ENCODE measurements around the gene PRM1. TPM values are rescaled to one million over a fixed set of nuclear protein-coding genes. Genes with fewer than 3 reads are reported as not detected.

PRM1 gene
- total and polyA plus RNA-seq, 2 of the 13 experiments (the other 11 are each of a cell fraction or from before 2014, with no cell fraction given) = not detected

DNA sequence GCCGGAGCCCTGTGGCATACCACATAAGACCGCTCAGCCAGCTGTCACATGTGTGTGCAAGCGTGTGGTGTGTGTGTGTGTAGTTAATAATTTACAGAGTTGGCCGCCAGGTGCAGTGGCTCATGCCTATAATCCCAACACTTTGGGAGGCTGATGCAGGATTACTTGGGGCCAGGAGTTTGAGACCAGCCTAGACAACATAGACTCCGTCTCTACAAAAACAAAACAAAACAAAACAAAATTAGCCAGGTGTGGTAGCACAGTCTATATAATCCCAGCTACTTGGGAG, 45.5 kb downstream of the PRM1 start (continued):
- TF ChIP-seq CBFB (CRISPR knock-in tag; IDR thresholded peaks at IDR 0.05) = no peak
- TF ChIP-seq PITX1 (CRISPR knock-in tag; IDR thresholded peaks at IDR 0.05) = 0 out of 2 replicates have a peak, but pooled peaks have one; percentile 30
- TF ChIP-seq ZNF235 (CRISPR knock-in tag; IDR thresholded peaks at IDR 0.05; ENCODE audit: borderline replicate concordance) = no peak
- peak; percentile 40; the same call in 1 of the 2 replicates for TF ChIP-seq FOSL2 (CRISPR knock-in tag; IDR thresholded peaks at IDR 0.05)
- no peak for TF ChIP-seq ZFP36 (IDR thresholded peaks at IDR 0.05; ENCODE audit: borderline replicate concordance, low read depth, low read length, partially characterized antibody)
- TF ChIP-seq ARNT2 (CRISPR knock-in tag; IDR thresholded peaks at IDR 0.05; ENCODE audit: low read depth) = no peak
- no peak for TF ChIP-seq PPARG (CRISPR knock-in tag; conservative IDR thresholded peaks at IDR 0.05)
- no peak for TF ChIP-seq ZFP62 (CRISPR knock-in tag; IDR thresholded peaks at IDR 0.05)
- no peak for TF ChIP-seq ZNF101 (CRISPR knock-in tag; IDR thresholded peaks at IDR 0.05; ENCODE audit: borderline replicate concordance, low read depth)
- no peak for TF ChIP-seq GLI4 (CRISPR knock-in tag; IDR thresholded peaks at IDR 0.05; ENCODE audit: borderline replicate concordance)
- TF ChIP-seq CREM (IDR thresholded peaks at IDR 0.05) = no peak
- TF ChIP-seq CREM (CRISPR knock-in tag; IDR thresholded peaks at IDR 0.05) = no peak
- no peak for TF ChIP-seq ZNF446 (CRISPR knock-in tag; IDR thresholded peaks at IDR 0.05)
- TF ChIP-seq ZGPAT (CRISPR knock-in tag; IDR thresholded peaks at IDR 0.05) = peak; percentile 25; the same call in 1 of the 2 replicates
- TF ChIP-seq PHF8 (CRISPR knock-in tag; IDR thresholded peaks at IDR 0.05) = no peak
- no peak for TF ChIP-seq ZSCAN30 (CRISPR knock-in tag; IDR thresholded peaks at IDR 0.05)
- TF ChIP-seq ZBTB38 (CRISPR knock-in tag; IDR thresholded peaks at IDR 0.05) = no peak
- no peak for TF ChIP-seq MAF1 (CRISPR knock-in tag; IDR thresholded peaks at IDR 0.05; ENCODE audit: borderline replicate concordance)
- no peak for TF ChIP-seq AKAP8 (CRISPR knock-in tag; IDR thresholded peaks at IDR 0.05)
- peak; percentile 32; the same call in 1 of the 2 replicates for TF ChIP-seq FOXK1 (CRISPR knock-in tag; IDR thresholded peaks at IDR 0.05; ENCODE audit: borderline replicate concordance, low read depth)
- TF ChIP-seq ATF7-NPFF (CRISPR knock-in tag; IDR thresholded peaks at IDR 0.05; ENCODE audit: low read depth) = no peak
- TF ChIP-seq ZNF503 (CRISPR knock-in tag; IDR thresholded peaks at IDR 0.05) = no peak
- TF ChIP-seq GPBP1L1 (CRISPR knock-in tag; IDR thresholded peaks at IDR 0.05) = no peak
- no peak for TF ChIP-seq ZNF891 (CRISPR knock-in tag; IDR thresholded peaks at IDR 0.05)
- 0 out of 2 replicates have a peak, but pooled peaks have one; percentile 47 for TF ChIP-seq PHF21A (CRISPR knock-in tag; IDR thresholded peaks at IDR 0.05)
- peak; percentile 10; the same call in 1 of the 2 replicates for TF ChIP-seq FOXA3 (CRISPR knock-in tag; IDR thresholded peaks at IDR 0.05)
- no peak for TF ChIP-seq PLSCR1 (CRISPR knock-in tag; IDR thresholded peaks at IDR 0.05; ENCODE audit: borderline replicate concordance)
